ENCODE measurements around the gene JAZF1. TPM values are rescaled to one million over a fixed set of nuclear protein-coding genes. Genes with fewer than 3 reads are reported as not detected.

The JAZF1 gene
- total RNA-seq, 1 experiment from 2014 or later, result 3.4 TPM

- ChIA-PET CTCF (interaction anchor here (0.9 to 2.7 kb wide), 3 partner anchors 24 to 842 kb away, joined by 3 to 18 read pairs (median 5); no protein-coding TSS in a partner anchor), POLR2A (no interaction called here), RAD21 (ENCODE audit: low non-redundant PET in 1 of 2, low total read pairs in 2 of 2, uncharacterized antibody in 2 of 2, unreplicated experiment in 2 of 2) (no interaction called here)
- Histone ChIP-seq H3K27ac (ENCODE audit: low read depth, low read length) (peak overlapping the region; percentile 72; the same call in 1 of the 2 replicates), H3K4me1 (ENCODE audit: control insufficient read depth in 1 of 2, insufficient read depth in 2 of 2, low read length in 2 of 2) (peaks cover 55 to 91% of the 10 kb centered on the region in 2 experiments), H4K20me1 (ENCODE audit: insufficient read depth) (no peaks in the 10 kb centered on the region), H3K9ac (ENCODE audit: low read length) (peak overlapping the region; percentile 69), H3K4me3 (replicated peaks in 1 of 2; ENCODE audit: low read depth in 1 of 2, low read length in 2 of 2) (peak overlapping the region in 1 of 2 experiments; percentile 51; a peak in 3 of 4 replicates), H3K36me3 (ENCODE audit: control insufficient read depth in 1 of 2, insufficient read depth in 2 of 2, low read length in 2 of 2) (no peaks in the 10 kb centered on the region), H3K9me2 (ENCODE audit: insufficient read depth) (no peaks in the 10 kb centered on the region), H3K27me3 (ENCODE audit: insufficient read depth, low read length) (no peaks in the 10 kb centered on the region), H3K79me2 (ENCODE audit: insufficient read depth, low read length) (no peaks in the 10 kb centered on the region), H2AFZ (ENCODE audit: low read depth, low read length, poor library complexity, severe bottlenecking) (peak overlapping the region; percentile 1), H3K9me3 (ENCODE audit: control insufficient read depth in 1 of 2, insufficient read depth in 1 of 2, low read depth in 1 of 2, low read length in 2 of 2) (no peaks in the 10 kb centered on the region), H3K4me2 (ENCODE audit: low read length) (peak overlapping the region; percentile 83)
- TF ChIP-seq FOSL1 (IDR thresholded peaks at IDR 0.05; ENCODE audit: low read depth) (peak; percentile 16; the same call in 1 of the 2 replicates), ZNF274 (IDR thresholded peaks at IDR 0.05; ENCODE audit: low read depth, low read length) (no peak)
- ATAC-seq (no peak), DNase-seq (ENCODE audit: low read depth, low spot score) (no peak)
- no TSS peak for BruUV-seq (replicated peaks)
- intact Hi-C loops (cut with micrococcal nuclease), result no loop called here
Measured at GRCh38 chr7:28038175-28038797, 142.3 kb downstream of the JAZF1 start.

- Histone ChIP-seq H3K9me2 (ENCODE audit: insufficient read depth) (no peaks in the 10 kb centered on the region), H3K36me3 (ENCODE audit: control insufficient read depth in 1 of 2, insufficient read depth in 2 of 2, low read length in 2 of 2) (no peaks in the 10 kb centered on the region), H3K4me1 (ENCODE audit: control insufficient read depth in 1 of 2, insufficient read depth in 2 of 2, low read length in 2 of 2) (peaks cover 55 to 86% of the 10 kb centered on the region in 2 experiments), H3K27ac (ENCODE audit: low read depth, low read length) (peak overlapping the region; percentile 72), H3K4me2 (ENCODE audit: low read length) (peak overlapping the region; percentile 83), H2AFZ (ENCODE audit: low read depth, low read length, poor library complexity, severe bottlenecking) (peak overlapping the region; percentile 1), H3K4me3 (replicated peaks in 1 of 2; ENCODE audit: low read depth in 1 of 2, low read length in 2 of 2) (peak overlapping the region; percentile 24 to 51), H3K9me3 (ENCODE audit: control insufficient read depth in 1 of 2, insufficient read depth in 1 of 2, low read depth in 1 of 2, low read length in 2 of 2) (no peaks in the 10 kb centered on the region), H3K9ac (ENCODE audit: low read length) (peak overlapping the region; percentile 69), H3K79me2 (ENCODE audit: insufficient read depth, low read length) (no peaks in the 10 kb centered on the region), H4K20me1 (ENCODE audit: insufficient read depth) (no peaks in the 10 kb centered on the region), H3K27me3 (ENCODE audit: insufficient read depth, low read length) (no peaks in the 10 kb centered on the region)
- TSS peak; percentile 87 for BruUV-seq (replicated peaks)
- ChIA-PET POLR2A (no interaction called here), CTCF (interaction anchor here (1.3 to 2.7 kb wide), 2 partner anchors 24 to 56 kb away, joined by 5 to 18 read pairs; no protein-coding TSS in a partner anchor), RAD21 (ENCODE audit: low non-redundant PET in 1 of 2, low total read pairs in 2 of 2, uncharacterized antibody in 2 of 2, unreplicated experiment in 2 of 2) (no interaction called here)
- ATAC-seq (peak; percentile 80), DNase-seq (ENCODE audit: low read depth, low spot score) (peak; percentile 97)
- intact Hi-C loops (cut with micrococcal nuclease), result no loop called here
- TF ChIP-seq POLR2A (IDR thresholded peaks at IDR 0.05; ENCODE audit: borderline replicate concordance, extremely low read depth, insufficient read depth, insufficient read length), result no peak
- peak; percentile 30 for TF ChIP-seq MAX (IDR thresholded peaks at IDR 0.05)
- peak; percentile 65; the same call in 1 of the 2 replicates for TF ChIP-seq POLR2AphosphoS5 (IDR thresholded peaks at IDR 0.05; ENCODE audit: low read depth, low read length)
- peak; percentile 93 for TF ChIP-seq SP1 (IDR thresholded peaks at IDR 0.05; ENCODE audit: low read depth)
- TF ChIP-seq CBX3 (IDR thresholded peaks at IDR 0.05; ENCODE audit: low read depth), result peak; percentile 91
- no peak for TF ChIP-seq ZNF274 (IDR thresholded peaks at IDR 0.05; ENCODE audit: low read depth, low read length)
- peak; percentile 79 for TF ChIP-seq TCF7L2 (IDR thresholded peaks at IDR 0.05; ENCODE audit: borderline replicate concordance, extremely low read depth, insufficient read depth, insufficient read length)
- peak; percentile 70 for TF ChIP-seq CEBPB (IDR thresholded peaks at IDR 0.05; ENCODE audit: low read depth)
- TF ChIP-seq ZBTB33 (IDR thresholded peaks at IDR 0.05; ENCODE audit: extremely low read depth, insufficient replicate concordance, low read length), result no peak
- TF ChIP-seq ELF1 (IDR thresholded peaks at IDR 0.05; ENCODE audit: borderline replicate concordance, low read depth), result no peak; the same call in 1 of the 2 replicates
- peak; percentile 53; the same call in 1 of the 2 replicates for TF ChIP-seq EGR1 (IDR thresholded peaks at IDR 0.05; ENCODE audit: low read depth)
- TF ChIP-seq SIN3A (IDR thresholded peaks at IDR 0.05; ENCODE audit: low read depth), result peak; percentile 87; the same call in 1 of the 2 replicates
- peak; percentile 86 for TF ChIP-seq SRF (IDR thresholded peaks at IDR 0.05; ENCODE audit: low read depth)
- peak; percentile 99 for TF ChIP-seq JUND (IDR thresholded peaks at IDR 0.05)
- TF ChIP-seq ZFX (IDR thresholded peaks at IDR 0.05), result no peak
- peak; percentile 10; the same call in 1 of the 2 replicates for TF ChIP-seq RAD21 (IDR thresholded peaks at IDR 0.05; ENCODE audit: low read depth)
- TF ChIP-seq FOSL1 (IDR thresholded peaks at IDR 0.05; ENCODE audit: low read depth), result peak; percentile 99
- TF ChIP-seq YY1 (IDR thresholded peaks at IDR 0.05; ENCODE audit: extremely low read depth, insufficient replicate concordance, low read depth, low read length), result no peak
Measured at GRCh38 chr7:28037220-28038010, 143.2 kb downstream of the JAZF1 start.
